Gastroesophageal sphincter (tissue), 3 donors: Measurements from ENCODE around the gene MRPS10.

ENCODE experiments used
- POLR2A ChIP-seq, 2 donors: fragments of 450-650 bp; IDR thresholded peaks; one replicate each; pipeline ENCODE4 v1.6.1; 2017; ENCODE audit warnings: antibody characterized with exemption in 2 of 2, mild to moderate bottlenecking in 2 of 2, moderate library complexity in 1 of 2
- POLR2AphosphoS5 ChIP-seq: sonication (generic); formaldehyde crosslinking; IDR thresholded peaks from one replicate; pipeline ENCODE4 v1.6.1; 2017; ENCODE audit warnings: antibody characterized with exemption
- TF ChIP-seq, protein P1 (sequence below), 4 experiments: fragments of 200-600 bp in 2 of 4; fragments of 450-650 bp in 2 of 4; sonication (generic) in 1 of 4; IDR thresholded peaks; one replicate each; pipeline ENCODE4 v1.5.1; 2017 to 2019; ENCODE audit warnings: antibody characterized with exemption in 4 of 4, mild to moderate bottlenecking in 2 of 4, moderate library complexity in 2 of 4

DNA sequence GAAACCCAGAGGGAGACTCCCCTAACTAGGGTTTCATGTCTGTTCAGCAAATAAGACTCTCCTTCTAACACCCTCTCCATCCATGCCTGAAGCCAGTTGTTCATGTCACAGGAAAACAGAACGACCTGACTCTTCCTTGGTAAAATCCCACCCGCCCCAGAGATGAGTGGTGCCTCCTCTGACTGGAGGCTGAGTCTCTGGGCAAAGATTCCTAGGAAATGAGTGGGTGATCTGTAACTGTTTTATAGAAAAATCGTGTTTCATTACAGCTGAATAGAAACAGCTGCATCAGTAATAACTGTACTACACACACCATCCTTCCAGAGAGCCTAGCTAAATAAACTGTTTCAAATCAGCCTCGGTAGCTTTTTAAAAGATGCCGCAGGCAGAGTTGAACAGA, 37.4 kb upstream of the MRPS10 start:
- TF ChIP-seq, protein P1, sequence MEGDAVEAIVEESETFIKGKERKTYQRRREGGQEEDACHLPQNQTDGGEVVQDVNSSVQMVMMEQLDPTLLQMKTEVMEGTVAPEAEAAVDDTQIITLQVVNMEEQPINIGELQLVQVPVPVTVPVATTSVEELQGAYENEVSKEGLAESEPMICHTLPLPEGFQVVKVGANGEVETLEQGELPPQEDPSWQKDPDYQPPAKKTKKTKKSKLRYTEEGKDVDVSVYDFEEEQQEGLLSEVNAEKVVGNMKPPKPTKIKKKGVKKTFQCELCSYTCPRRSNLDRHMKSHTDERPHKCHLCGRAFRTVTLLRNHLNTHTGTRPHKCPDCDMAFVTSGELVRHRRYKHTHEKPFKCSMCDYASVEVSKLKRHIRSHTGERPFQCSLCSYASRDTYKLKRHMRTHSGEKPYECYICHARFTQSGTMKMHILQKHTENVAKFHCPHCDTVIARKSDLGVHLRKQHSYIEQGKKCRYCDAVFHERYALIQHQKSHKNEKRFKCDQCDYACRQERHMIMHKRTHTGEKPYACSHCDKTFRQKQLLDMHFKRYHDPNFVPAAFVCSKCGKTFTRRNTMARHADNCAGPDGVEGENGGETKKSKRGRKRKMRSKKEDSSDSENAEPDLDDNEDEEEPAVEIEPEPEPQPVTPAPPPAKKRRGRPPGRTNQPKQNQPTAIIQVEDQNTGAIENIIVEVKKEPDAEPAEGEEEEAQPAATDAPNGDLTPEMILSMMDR (IDR thresholded peaks at IDR 0.05) = no peak
- TF ChIP-seq POLR2A (IDR thresholded peaks at IDR 0.05) (no peak), POLR2AphosphoS5 (no peak)
